CD4-positive, alpha-beta T cell treated with Interleukin-1 beta for 1 hour (primary cell): ENCODE data around the gene CDKN2B-AS1.
"Not testable (repeated sequence)": the region's sequence is repeated elsewhere in the genome, so short reads cannot be mapped to it uniquely, and the experiment has no call there.

Source experiments
- DNase-seq, 2 donors: peaks; one replicate each; pipeline ENCODE4 v3.0.0-alpha.2; 2020 to 2022

Gene CDKN2B-AS1

DNA sequence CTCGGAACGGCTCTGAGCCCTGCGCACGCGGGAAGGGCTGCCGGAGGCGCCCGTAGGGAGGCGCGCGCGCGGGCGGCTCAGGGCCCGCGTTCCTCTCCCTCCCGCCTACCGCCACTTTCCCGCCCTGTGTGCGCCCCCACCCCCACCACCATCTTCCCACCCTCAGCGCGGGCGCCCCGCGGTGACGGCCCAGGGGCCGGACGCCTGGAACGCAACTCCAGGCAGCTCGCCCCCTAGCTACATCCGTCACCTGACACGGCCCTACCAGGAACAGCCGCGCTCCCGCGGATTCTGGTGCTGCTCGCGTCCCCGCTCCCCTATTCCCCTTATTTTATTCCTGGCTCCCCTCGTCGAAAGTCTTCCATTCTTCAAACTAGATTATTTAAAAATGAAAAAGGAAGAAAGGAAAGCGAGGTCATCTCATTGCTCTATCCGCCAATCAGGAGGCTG is at the start of gene CDKN2B-AS1:
CDKN2B-AS1 (plus strand) TSS at position 236 of the 450 bp plus-strand sequence.
- peak; percentile 49 to 58 for DNase-seq

DNA sequence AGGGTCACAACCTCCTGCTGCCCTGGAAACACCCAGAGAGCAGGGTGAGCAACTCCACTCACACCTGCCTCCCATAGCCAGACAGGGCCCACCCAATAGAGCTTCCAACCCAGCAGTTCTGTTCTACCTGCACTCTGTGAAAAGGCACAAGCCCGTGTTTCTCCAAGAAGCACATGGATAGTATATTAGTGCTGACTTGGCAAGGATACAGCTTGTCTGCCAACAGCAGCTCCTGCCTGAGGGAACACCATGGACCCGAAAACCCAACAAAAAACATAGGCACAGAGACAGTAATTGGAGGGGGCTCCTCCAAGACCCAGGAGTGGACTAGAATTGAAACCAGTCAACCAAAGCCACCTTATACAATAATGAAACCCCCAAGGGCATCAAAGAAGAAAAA is 49.0 kb upstream of the CDKN2B-AS1 start:
- no peak for DNase-seq

DNA sequence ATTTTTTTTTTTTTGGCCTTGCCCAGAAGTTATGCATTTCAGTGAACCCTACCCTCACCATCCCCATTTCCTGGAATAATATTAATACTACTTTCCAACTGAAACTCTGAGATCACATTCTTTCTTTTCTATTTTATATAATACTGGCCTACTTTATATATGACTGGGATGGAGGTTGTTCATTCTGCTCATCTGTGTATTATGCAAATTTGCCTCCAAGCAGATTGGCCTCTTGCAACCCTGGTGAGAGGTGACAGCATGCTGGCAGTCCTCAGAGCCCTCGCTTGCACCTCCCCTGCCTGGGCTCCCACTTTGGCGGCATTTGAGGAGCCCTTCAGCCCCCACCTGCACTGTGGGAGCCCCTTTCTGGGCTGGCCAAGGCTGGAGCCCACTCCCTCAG is 35.8 kb upstream of the CDKN2B-AS1 start:
- DNase-seq = no peak

DNA sequence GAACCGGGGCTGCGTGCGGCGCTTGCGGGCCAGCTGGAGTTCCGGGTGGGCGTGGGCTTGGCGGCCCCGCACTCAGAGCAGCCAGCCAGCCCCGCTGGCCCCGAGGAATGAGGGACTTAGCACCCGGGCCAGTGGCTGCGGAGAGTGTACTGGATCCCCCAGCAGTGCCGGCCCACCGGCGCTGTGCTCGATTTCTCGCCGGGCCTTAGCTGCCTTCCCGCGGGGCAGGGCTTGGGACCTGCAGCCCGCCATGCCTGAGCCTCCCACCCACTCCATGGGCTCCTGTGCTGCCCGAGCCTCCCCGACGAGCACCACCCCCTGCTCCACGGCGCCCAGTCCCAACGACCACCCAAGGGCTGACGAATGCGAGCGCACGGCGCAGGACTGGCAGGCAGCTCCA is 35.3 kb upstream of the CDKN2B-AS1 start:
- DNase-seq = not testable (repeated sequence)

DNA sequence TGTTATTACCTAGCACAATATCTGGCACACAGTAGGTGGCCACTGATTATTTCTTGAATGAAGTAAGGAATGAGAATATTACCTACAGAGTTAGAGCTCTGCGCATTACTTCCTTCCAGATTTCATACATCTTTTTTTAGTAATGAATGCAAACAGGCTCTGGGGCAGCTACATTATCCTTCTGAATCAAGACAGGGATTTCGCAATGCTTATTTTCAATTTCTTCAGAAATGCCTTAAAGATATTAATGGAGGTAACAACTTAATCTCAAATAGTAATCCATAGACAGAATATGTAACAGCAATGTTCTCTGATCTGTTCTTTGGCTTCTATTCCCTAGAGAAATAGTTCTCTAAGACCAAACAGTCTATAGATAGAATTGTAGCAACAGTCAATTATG is 33.0 kb upstream of the CDKN2B-AS1 start:
- DNase-seq = no peak

DNA sequence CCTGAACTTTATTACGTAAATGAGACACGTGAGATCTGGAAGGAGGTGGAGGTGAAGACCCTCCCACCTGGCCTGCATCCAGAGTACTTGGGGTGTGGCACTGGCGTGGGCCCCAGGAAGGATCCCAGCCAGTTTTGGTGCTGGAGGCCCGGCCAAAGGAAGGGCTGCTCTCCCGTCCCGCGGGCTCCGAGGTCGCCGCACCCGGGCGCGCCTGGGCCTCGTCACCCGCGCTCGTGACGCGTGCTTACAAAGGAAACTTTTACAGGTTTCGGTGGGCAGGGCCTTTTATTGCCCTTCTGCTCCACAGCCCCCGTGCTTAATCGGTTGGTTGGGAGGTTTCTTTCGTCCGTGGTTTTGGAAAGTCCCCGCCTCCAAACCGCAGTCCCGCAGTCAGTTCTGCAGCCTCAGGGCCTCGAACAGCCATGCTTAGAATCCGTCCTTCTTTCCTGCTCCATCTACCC is 29.6 kb upstream of the CDKN2B-AS1 start:
- DNase-seq = peak; percentile 69 to 70

DNA sequence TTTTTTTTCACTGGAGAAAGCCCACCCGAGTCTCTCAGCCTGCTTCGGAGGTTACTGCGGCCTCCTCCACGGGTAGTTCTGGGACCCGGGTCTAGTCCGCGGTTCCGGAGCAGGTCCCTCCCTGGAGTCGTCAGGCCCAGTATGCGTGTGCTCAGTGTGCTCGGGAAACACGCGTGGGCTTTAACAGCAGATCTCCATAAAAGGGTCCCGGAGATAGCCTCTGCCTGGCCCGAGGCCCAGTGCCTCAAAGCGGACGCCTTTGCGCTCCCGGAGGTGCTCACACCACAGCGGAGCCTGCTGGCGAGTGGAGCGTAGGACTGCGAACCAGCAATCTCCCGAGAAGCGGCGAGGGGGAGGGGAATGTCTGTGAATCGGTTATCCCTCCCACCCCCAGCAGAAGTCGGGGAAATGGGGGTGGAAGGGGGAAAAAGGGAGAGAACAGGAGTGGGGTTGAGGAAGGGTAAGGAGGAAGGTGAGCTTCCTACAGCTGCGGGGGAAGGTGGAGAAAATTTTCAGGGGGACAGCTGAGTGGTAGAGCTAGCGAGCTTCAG is 29.1 kb upstream of the CDKN2B-AS1 start:
- peak; percentile 46 to 48 for DNase-seq

DNA sequence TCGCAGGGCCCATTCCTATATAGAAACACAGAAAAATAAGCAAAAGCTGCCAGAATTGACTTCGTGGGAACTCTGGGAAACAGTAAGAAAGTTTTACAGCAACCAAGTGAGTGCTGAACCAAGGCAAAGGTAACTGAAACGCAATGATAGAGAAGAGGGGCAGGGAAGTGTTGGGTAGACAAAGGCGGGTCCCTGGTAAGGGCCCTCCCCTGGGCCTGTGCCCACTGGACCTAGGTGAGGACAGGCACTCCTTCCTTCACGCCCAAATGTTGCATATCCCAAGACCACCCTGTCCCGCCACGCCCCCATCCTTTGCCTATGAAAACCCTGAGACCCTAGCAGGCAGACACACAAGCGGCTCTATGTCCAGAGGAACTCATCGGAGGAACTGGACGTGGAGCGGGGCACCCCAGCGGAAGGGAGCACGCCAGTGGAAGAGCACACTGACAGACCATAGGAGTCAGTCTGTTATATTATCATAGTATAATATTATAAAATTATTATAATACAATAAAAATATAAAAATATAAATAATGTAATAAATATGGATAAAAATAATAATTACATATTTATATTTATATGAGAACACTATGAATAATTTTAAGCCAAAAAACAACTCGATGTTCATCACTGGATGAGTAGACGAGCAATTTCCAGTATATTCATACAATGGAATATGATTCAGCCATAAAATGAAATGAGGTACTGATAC is 28.3 kb upstream of the CDKN2B-AS1 start:
- DNase-seq = no peak

DNA sequence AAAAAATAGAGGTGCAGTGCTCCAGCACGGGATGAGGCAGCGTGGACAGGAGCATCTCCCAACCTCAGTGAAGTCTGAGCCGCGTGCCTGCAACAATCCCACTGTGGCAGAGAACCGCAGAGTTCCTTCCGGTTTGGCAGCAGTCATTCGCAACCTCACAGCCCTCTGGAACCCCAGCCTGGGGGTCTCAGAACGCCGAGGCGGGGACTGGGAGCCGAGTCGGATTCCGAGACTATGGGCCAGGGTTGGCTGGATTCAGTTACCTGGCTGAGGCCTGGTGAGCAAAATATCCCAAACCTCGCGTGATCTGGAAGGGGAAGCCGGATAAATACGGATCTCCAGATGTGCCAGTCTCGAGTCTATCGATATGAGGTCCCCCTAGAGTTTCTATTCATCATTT is 27.4 kb upstream of the CDKN2B-AS1 start:
- no peak for DNase-seq

DNA sequence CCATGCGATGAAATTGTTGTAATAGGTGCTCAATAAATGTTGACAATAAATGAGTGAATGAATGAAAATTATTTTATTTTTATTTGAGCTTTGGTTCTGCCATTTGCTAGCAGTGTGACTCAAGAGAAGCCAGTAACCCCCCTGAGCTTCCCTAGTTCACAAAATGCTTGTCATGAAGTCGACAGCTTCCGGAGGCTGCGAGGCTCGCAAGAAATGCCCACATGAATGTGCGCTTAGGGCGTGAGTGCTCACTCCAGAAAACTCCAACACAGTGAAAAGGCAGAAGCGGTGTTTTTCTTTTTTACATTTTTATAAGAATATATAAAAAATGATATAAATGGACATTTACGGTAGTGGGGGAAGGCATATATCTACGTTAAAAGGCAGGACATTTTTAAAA is 26.9 kb upstream of the CDKN2B-AS1 start:
- DNase-seq = no peak

DNA sequence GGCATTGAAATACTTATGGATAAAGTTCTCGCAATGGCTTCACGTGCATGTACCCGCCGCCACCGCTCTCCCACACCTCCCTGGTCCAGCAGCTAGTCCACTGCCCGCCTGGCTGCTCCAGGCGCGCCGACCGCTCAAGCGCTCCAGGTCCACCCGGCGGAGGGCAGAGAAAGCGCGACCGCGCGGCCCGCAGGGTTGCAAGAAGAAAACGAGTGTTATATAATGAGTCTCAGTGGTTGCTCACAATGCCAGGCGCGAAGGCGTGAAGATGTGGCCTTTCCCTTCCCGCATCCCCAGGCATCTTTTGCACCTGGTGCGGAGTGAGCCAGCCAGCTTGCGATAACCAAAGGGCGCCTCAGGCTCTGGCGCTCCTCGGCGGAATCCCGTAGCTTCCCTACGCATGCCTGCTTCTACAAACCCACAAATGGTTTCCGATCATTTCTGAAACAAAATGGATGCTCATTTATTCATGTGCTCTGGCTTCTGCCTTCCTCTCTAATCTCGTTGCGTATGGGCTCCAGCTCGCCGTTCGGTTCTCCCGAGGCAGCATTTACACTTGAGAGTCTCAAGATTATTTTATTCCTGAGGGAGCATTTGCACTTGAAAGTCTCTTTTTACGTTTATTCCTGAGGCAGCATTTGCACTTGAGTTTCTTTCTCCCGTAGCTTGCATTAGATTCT is 26.1 kb upstream of the CDKN2B-AS1 start:
- no peak for DNase-seq

DNA sequence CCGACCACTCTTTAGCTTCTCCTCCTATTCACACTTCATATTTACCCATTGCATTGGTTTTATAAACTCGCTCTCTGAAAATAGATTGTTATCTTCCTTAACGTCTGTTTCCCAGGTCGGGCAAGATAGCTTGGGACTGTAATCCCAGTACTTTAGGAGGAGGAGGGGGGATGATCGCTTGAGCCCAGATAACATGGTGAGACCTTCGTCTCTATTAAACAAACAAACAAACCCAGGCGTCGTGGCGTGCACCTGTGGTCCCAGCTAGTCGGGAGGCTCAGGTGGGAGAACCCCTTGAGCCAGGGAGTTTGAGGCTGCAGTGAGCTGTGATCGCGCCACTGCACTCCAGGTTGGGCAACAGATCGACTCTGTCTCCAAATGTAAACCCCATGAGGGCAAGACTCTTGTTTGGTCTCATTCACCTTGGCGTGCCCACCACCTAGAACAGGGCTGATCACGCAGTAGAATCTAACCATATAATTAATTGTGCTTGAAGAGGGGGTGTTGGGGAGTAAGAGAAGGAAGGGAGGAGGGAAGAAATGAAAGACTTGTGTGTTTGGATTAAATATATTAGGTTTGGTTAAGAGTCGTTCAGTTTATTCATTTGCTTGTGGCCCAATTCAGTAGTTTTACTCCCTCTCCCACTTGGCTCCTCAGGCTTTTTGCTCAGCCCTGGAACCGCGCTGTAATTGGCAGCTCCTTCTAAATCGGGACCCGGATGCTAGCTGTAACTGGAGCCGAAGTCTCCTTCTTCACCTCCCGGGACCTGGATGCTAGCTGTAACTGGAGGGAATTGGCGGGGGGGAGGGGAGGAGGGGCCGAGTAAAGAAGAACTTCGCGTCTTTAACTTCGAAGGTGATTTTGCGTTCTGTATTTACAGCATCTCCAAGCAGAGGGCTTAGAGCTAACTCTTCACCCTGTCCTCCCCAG is 25.3 kb upstream of the CDKN2B-AS1 start:
- DNase-seq = no peak

DNA sequence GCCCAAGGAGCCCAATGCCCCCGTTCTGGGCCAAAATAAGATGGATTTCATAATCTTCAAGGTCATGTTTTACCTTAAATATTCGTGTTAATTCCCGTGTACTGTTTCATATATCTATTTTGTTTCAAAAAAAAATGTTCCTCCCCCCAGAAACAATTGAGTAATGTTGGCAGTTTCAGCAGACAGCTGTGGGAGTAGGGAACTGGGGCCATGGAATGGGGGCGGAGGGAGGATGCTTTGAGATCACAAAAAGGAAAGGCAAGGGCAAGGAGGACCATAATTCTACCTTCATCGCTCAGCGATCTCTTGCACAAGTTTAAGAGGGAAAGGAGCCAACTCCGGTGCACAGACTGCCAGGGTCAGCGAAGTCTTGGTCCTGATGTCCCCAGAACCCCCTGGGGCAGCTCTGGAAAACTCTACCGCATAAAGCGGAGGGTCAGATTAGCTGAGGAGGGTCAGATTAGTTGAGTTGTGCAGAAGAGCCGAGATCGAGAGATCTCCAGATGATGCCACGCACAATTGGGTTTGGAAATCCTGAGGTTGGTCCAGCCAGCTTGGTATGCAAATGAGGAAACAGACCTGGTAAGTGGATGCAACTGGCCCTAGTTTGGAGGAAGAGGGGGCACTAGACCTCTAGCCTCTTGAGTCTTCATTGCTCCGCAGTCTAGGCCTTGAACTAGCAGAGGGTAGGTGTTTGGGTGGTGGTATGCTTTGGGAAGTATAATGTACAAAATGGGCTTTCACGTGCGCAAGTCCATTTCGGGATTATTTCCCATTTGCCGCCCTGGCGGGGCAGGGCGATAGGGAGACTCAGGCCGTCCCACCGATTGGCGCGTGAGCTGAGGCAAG is 24.4 kb upstream of the CDKN2B-AS1 start:
- no peak for DNase-seq

DNA sequence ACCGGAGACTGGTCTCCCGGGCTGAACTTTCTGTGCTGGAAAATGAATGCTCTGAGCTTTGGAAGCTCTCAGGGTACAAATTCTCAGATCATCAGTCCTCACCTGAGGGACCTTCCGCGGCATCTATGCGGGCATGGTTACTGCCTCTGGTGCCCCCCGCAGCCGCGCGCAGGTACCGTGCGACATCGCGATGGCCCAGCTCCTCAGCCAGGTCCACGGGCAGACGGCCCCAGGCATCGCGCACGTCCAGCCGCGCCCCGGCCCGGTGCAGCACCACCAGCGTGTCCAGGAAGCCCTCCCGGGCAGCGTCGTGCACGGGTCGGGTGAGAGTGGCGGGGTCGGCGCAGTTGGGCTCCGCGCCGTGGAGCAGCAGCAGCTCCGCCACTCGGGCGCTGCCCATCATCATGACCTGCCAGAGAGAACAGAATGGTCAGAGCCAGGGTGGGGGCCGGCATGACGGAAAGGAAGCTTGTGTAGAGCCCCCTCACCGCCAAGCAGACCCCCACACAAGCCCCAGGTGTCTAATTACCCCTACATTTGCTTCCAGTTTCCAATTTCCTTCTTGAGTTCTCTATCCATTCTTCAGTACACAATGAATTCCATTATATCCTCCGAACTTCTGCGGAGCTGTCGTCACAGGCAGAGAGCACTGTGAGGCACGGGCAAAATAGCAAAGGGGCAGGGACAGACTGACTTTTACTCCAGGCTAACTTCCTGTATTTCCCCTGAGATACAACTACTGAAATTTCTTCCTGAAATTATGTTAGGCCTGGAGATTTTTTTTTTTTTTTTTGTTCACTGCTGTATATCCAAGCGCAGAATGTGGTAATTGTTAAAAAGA is 23.6 kb upstream of the CDKN2B-AS1 start:
- DNase-seq = no peak

DNA sequence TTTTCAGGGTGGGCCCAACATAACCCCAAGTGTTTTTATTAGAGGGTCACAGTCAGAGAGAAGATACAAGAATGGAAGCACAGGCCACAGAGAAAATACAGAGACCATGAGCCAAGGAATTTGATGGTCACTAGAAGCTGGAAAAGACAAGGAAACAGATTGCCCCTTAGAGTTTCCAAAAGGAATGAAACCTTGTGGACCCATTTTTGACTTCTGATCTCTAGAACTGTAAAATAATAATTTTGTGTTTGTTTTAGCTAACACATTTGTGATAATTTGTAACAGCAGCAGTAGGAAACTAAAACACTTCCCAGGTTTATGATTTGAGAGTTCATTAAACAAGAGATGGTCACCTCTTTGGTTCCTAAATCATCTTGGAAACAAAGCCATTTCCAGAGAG is 22.2 kb upstream of the CDKN2B-AS1 start:
- no peak for DNase-seq

DNA sequence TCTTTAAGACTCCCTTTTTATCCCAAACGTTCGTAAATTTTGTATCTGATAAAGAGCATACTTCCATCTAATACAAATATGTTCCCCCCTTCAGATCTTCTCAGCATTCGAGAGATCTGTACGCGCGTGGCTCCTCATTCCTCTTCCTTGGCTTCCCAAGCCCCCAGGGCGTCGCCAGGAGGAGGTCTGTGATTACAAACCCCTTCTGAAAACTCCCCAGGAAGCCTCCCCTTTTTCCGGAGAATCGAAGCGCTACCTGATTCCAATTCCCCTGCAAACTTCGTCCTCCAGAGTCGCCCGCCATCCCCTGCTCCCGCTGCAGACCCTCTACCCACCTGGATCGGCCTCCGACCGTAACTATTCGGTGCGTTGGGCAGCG is 20.3 kb upstream of the CDKN2B-AS1 start:
- no peak for DNase-seq

DNA sequence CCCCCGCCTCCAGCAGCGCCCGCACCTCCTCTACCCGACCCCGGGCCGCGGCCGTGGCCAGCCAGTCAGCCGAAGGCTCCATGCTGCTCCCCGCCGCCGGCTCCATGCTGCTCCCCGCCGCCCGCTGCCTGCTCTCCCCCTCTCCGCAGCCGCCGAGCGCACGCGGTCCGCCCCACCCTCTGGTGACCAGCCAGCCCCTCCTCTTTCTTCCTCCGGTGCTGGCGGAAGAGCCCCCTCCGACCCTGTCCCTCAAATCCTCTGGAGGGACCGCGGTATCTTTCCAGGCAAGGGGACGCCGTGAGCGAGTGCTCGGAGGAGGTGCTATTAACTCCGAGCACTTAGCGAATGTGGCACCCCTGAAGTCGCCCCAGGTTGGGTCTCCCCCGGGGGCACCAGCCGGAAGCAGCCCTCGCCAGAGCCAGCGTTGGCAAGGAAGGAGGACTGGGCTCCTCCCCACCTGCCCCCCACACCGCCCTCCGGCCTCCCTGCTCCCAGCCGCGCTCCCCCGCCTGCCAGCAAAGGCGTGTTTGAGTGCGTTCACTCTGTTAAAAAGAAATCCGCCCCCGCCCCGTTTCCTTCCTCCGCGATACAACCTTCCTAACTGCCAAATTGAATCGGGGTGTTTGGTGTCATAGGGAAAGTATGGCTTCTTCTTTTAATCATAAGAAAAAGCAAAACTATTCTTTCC is 19.7 kb upstream of the CDKN2B-AS1 start:
- peak; percentile 19 to 45 for DNase-seq

DNA sequence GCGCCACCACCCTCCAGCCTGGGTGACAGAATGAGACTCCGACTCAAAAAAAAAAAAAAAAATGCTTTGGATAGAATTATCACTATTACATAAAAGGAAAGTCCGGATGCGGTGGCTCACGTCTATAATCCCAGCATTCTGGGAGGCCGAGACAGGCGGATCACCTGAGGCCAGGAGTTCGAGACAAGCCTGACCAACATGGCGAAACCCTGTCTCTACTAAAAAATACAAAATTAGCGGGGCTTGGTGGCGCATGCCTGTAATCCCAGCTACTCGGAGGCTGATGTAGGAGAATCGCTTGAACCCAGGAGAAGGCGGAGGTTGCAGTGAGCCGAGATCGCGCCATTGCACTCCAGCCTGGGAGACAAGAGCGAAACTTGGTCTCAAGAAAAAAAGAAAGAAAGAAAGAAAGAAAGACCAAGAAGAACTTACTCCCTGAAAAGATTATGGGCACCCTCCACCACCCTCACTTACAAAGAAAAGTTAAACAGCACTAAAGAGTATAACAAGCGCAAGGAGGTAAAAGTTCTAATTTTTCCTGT is 18.2 kb upstream of the CDKN2B-AS1 start:
- DNase-seq = no peak

DNA sequence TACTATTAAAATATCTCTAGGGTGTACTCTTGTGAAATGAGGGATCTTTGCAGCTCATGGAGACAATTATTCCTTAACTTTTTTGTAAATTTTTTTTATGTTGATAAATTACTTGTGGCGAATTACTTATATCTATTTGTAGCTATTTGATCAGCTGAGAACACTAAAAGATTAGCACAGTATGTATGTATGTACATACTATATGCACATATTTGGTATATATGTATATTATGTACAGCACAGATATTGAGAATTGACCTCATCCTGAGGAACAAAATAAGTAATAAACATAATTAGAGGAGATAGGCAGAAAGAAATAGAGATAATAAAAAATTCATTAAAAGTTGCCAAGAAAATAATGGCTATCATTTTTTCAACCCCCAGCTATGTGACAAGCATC is 12.2 kb upstream of the CDKN2B-AS1 start:
- no peak for DNase-seq
